Gastroesophageal sphincter (tissue), 4 donors: ENCODE measurements around the gene MBLAC2. TPM values are rescaled to one million over a fixed set of nuclear protein-coding genes. Genes with fewer than 3 reads are reported as not detected.

Experiments
- ATAC-seq: fragments of 150-250 bp; one replicate; pipeline ENCODE4 v1.9.1; 2016; ENCODE audit warnings: mild to moderate bottlenecking, moderate library complexity
- H3K27ac ChIP-seq, 4 donors: fragments of 200-600 bp; sonication (generic) in 3 of 4; 1 replicate in 3 of 4; 2 replicates in 1 of 4; pipeline ENCODE4 v1.5.1; 2016 to 2019
- H3K27me3 ChIP-seq: fragments of 200-600 bp; sonication (generic); one replicate; pipeline ENCODE4 v1.5.1; 2019
- H3K36me3 ChIP-seq, 2 donors: fragments of 200-600 bp; sonication (generic); one replicate each; pipeline ENCODE4 v1.5.1; 2019; ENCODE audit warnings: control low read depth in 1 of 2
- H3K4me1 ChIP-seq, 3 donors: fragments of 200-600 bp; sonication (generic); 1 replicate in 2 of 3; 2 replicates in 1 of 3; pipeline ENCODE4 v1.5.1; 2016 to 2019; ENCODE audit warnings: control low read depth in 2 of 3
- H3K4me3 ChIP-seq, 2 donors: fragments of 200-600 bp; sonication (generic); one replicate each; pipeline ENCODE4 v1.5.1; 2019; ENCODE audit warnings: mild to moderate bottlenecking in 1 of 2, moderate library complexity in 1 of 2
- H3K9me3 ChIP-seq, 3 donors: fragments of 200-600 bp; sonication (generic); one replicate each; pipeline ENCODE4 v1.5.1; 2017 to 2019; ENCODE audit warnings: control low read depth in 2 of 3
- CTCF ChIP-seq, 4 experiments: fragments of 200-600 bp in 2 of 4; fragments of 450-650 bp in 2 of 4; sonication (generic) in 1 of 4; IDR thresholded peaks; one replicate each; pipeline ENCODE4 v1.5.1; 2017 to 2019; ENCODE audit warnings: antibody characterized with exemption in 4 of 4, mild to moderate bottlenecking in 2 of 4, moderate library complexity in 2 of 4
- EP300 ChIP-seq: sonication (generic); formaldehyde crosslinking; IDR thresholded peaks from one replicate; pipeline ENCODE4 v1.6.1; 2017; ENCODE audit warnings: antibody characterized with exemption, mild to moderate bottlenecking
- POLR2A ChIP-seq, 2 donors: fragments of 450-650 bp; IDR thresholded peaks; one replicate each; pipeline ENCODE4 v1.6.1; 2017; ENCODE audit warnings: antibody characterized with exemption in 2 of 2, mild to moderate bottlenecking in 2 of 2, moderate library complexity in 1 of 2
- POLR2AphosphoS5 ChIP-seq: sonication (generic); formaldehyde crosslinking; IDR thresholded peaks from one replicate; pipeline ENCODE4 v1.6.1; 2017; ENCODE audit warnings: antibody characterized with exemption
- WGBS, 2 donors: methylation state at CpG; one replicate each; pipeline ENCODE4 v1.1.5; 2018; ENCODE audit warnings: low coverage in 1 of 2; 5-methylcytosine and 5-hydroxymethylcytosine counted together
- total RNA-seq, 4 donors: library from RNA; depleted of rRNA; stranded (reverse); fragments of >200 nt; gene quantifications; one replicate each; pipeline ENCODE4 v1.1.0, GENCODE V29; 2016

The MBLAC2 gene
- total RNA-seq, 4 donors from 2014 or later = 2.3 to 7.8 (median 4.9) TPM

- H3K9me3 ChIP-seq = no peaks in the 10 kb centered on the region
- no peaks in the 10 kb centered on the region for H3K36me3 ChIP-seq
- H3K4me1 ChIP-seq = peaks cover 0 to 10% (median 0%) of the 10 kb centered on the region in 3 donors
- H3K4me3 ChIP-seq = no peak overlapping the region
- H3K27me3 ChIP-seq = no peaks in the 10 kb centered on the region
- TF ChIP-seq EP300 (no peak), POLR2AphosphoS5 (no peak), CTCF (IDR thresholded peaks at IDR 0.05) (no peak), POLR2A (IDR thresholded peaks at IDR 0.05) (no peak)
- no peak overlapping the region for H3K27ac ChIP-seq
- ATAC-seq = no peak
Measured at GRCh38 chr5:90479611-90480385, 5.2 kb upstream of the MBLAC2 start.

DNA sequence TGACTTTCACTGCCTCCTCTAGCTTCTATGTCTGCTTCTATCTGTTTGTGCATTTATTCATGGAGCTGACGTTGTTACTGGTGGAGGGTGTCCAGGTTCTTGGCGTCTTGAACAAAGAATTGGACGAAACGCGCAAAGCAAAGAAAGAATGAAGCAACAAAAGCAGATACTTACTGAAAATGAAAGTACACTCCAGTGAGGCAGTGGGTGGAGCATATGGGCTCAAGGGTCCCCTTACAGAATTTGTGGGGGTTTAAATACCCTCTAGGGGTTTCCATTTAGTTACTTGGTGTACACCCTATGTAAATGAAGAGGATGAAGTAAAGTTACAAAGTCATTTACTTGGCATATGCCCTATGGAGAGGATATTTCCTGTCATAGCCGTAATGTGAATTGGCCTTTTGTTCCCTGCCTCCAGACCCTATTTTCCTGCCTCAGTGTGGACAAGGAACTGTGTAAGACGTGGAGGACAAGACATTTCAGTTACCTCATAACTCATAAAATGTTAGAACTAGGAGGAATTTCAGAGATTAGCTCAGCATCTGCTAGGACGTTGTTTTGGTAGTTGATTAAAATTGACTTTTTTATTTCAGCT, 3.1 kb upstream of the MBLAC2 start:
- H3K36me3 ChIP-seq = no peaks in the 10 kb centered on the region
- no peaks in the 10 kb centered on the region for H3K27me3 ChIP-seq
- H3K4me1 ChIP-seq = peaks cover 0 to 23% (median 5%) of the 10 kb centered on the region in 3 donors
- H3K4me3 ChIP-seq = peak overlapping the region in 1 of 2 donors; percentile 17
- TF ChIP-seq EP300 = no peak
- no peak for TF ChIP-seq CTCF (IDR thresholded peaks at IDR 0.05)
- no peak for TF ChIP-seq POLR2AphosphoS5
- TF ChIP-seq POLR2A (IDR thresholded peaks at IDR 0.05) = no peak
- H3K27ac ChIP-seq = peak overlapping the region in 1 of 4 donors; percentile 13
- ATAC-seq = no peak
- whole genome bisulfite sequencing, 2 donors = 57 to 76% methylated on average over 3 to 8 of the region's 8 CpGs
- H3K9me3 ChIP-seq = no peaks in the 10 kb centered on the region

DNA sequence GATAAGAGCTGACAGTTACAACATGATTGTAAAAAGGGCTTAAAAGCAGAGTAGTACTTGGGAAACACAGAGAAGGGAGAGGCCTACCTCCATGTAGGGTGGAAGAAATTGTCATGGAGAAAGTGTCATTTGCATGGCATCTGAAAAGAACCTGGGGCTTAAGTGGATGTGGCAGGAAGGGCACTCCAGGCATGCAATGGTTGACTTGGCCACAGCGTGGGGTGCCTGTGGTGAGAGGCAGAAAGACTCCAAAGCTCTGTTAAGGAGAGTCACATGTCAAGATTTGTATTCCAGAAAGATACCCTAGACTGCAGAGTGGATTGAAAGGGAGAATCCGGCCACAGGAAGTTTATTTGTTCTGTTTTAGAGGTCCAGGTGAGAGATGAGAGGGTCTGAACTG, 2.5 kb upstream of the MBLAC2 start:
- Histone ChIP-seq H3K9me3 (no peaks in the 10 kb centered on the region), H3K27me3 (no peaks in the 10 kb centered on the region), H3K4me3 (peak overlapping the region in 1 of 2 donors; percentile 17), H3K36me3 (no peaks in the 10 kb centered on the region), H3K27ac (peak overlapping the region in 1 of 4 donors; percentile 16), H3K4me1 (peaks cover 0 to 29% (median 6%) of the 10 kb centered on the region in 3 donors)
- TF ChIP-seq CTCF (IDR thresholded peaks at IDR 0.05) (no peak), POLR2A (IDR thresholded peaks at IDR 0.05) (no peak), POLR2AphosphoS5 (no peak), EP300 (no peak)
- WGBS, 2 donors = 29 to 41% methylated on average over 2 of the region's 2 CpGs
- no peak for ATAC-seq

GRCh38 chr5:90476391-90476790, 1.8 kb upstream of the MBLAC2 start:
- ATAC-seq = no peak
- H3K27me3 ChIP-seq = no peaks in the 10 kb centered on the region
- no peak for TF ChIP-seq EP300
- no peak for TF ChIP-seq POLR2A (IDR thresholded peaks at IDR 0.05)
- TF ChIP-seq POLR2AphosphoS5 = no peak
- no peak for TF ChIP-seq CTCF (IDR thresholded peaks at IDR 0.05)
- no peaks in the 10 kb centered on the region for H3K9me3 ChIP-seq
- peak overlapping the region in 1 of 4 donors; percentile 16 for H3K27ac ChIP-seq
- H3K4me3 ChIP-seq = no peak overlapping the region
- H3K36me3 ChIP-seq = no peaks in the 10 kb centered on the region
- H3K4me1 ChIP-seq = peaks cover 0 to 34% (median 6%) of the 10 kb centered on the region in 3 donors
- 89 to 90% methylated on average over 3 of the region's 3 CpGs for WGBS, 2 donors
